Natural killer cell (primary cell): ENCODE data around the gene ZNF519. TPM values are rescaled to one million over a fixed set of nuclear protein-coding genes. Genes with fewer than 3 reads are reported as not detected.
"Not testable (repeated sequence)": the region's sequence is repeated elsewhere in the genome, so short reads cannot be mapped to it uniquely, and the experiment has no call there.

Source experiments
- ATAC-seq, 3 donors: fragments of 150-1000 bp in 2 of 3; fragments of 200-7000 bp in 1 of 3; cut with Tn5 transposase; 1 replicate in 1 of 3; 2 replicates in 2 of 3; pipeline ENCODE4 v1.10.0; 2021; ENCODE audit warnings: mild to moderate bottlenecking in 2 of 3, moderate library complexity in 2 of 3
- DNase-seq, 2 donors: peaks; one replicate each; pipeline versions ENCODE4 v3.0.0 to v3.0.0-alpha.2; 2013 to 2021; ENCODE audit warnings: mixed read lengths in 1 of 2
- H3K27ac ChIP-seq: one replicate; pipeline ENCODE4 v1.5.1; 2013; ENCODE audit warnings: mild to moderate bottlenecking, low read length
- H3K27me3 ChIP-seq: one replicate; pipeline ENCODE4 v1.6.1; 2013; ENCODE audit warnings: low read length; ENCODE audit not compliant: control insufficient read depth, insufficient read depth
- H3K36me3 ChIP-seq: one replicate; pipeline ENCODE4 v1.6.1; 2013; ENCODE audit warnings: low read length; ENCODE audit not compliant: control insufficient read depth, insufficient read depth
- H3K4me1 ChIP-seq: one replicate; pipeline ENCODE4 v1.6.1; 2013; ENCODE audit warnings: low read length; ENCODE audit not compliant: control insufficient read depth, insufficient read depth
- H3K4me3 ChIP-seq: one replicate; pipeline ENCODE4 v1.5.1; 2013; ENCODE audit warnings: low read length
- H3K9me3 ChIP-seq: one replicate; pipeline ENCODE4 v1.6.1; 2013; ENCODE audit warnings: low read length; ENCODE audit not compliant: control insufficient read depth, insufficient read depth
- H3K27ac Mint-ChIP-seq, 2 donors: one replicate each; pipeline ENCODE4 v1.8.0; 2022; ENCODE audit warnings: mild to moderate bottlenecking in 2 of 2, mixed read lengths in 2 of 2, moderate library complexity in 1 of 2
- H3K27me3 Mint-ChIP-seq, 2 donors: one replicate each; pipeline ENCODE4 v1.8.0; 2022; ENCODE audit warnings: low read depth in 2 of 2, mixed read lengths in 2 of 2
- H3K36me3 Mint-ChIP-seq: one replicate; pipeline ENCODE4 v1.8.0; 2022; ENCODE audit warnings: mixed read lengths
- H3K4me1 Mint-ChIP-seq, 2 donors: one replicate each; pipeline ENCODE4 v1.8.0; 2022; ENCODE audit warnings: mixed read lengths in 2 of 2
- H3K4me3 Mint-ChIP-seq: one replicate; pipeline ENCODE4 v1.8.0; 2022; ENCODE audit warnings: mild to moderate bottlenecking, moderate library complexity, mixed read lengths
- H3K9me3 Mint-ChIP-seq, 2 donors: one replicate each; pipeline ENCODE4 v1.8.0; 2022; ENCODE audit warnings: mixed read lengths in 2 of 2
- CTCF ChIP-seq: fragments of 200-600 bp; IDR thresholded peaks from one replicate; pipeline ENCODE4 v1.8.0; 2022; ENCODE audit warnings: antibody characterized with exemption
- WGBS: methylation state at CpG from one replicate; pipeline ENCODE4 v1.1.7; 2013; ENCODE audit warnings: missing lambda C conversion rate; ENCODE audit not compliant: insufficient coverage; 5-methylcytosine and 5-hydroxymethylcytosine counted together
- intact Hi-C: fragments of 100-400 bp; cut with micrococcal nuclease; formaldehyde crosslinking; loops from one replicate; pipeline ENCODE4 v1.14.2; 2022
- total RNA-seq, 4 donors: library from RNA; stranded (reverse); fragments of 120-200 nt in 1 of 4; gene quantifications; one replicate each; pipeline versions ENCODE4 v1.2.3 to v1.2.4, GENCODE V29; 2013 to 2022

The ZNF519 gene
- total RNA-seq = 10 to 100 TPM in 1 of 3 donors, 1 to 10 TPM in 2; 7.7 to 11.4 (median 9.8) TPM
- 11.3 TPM for total RNA-seq (2013)

DNA sequence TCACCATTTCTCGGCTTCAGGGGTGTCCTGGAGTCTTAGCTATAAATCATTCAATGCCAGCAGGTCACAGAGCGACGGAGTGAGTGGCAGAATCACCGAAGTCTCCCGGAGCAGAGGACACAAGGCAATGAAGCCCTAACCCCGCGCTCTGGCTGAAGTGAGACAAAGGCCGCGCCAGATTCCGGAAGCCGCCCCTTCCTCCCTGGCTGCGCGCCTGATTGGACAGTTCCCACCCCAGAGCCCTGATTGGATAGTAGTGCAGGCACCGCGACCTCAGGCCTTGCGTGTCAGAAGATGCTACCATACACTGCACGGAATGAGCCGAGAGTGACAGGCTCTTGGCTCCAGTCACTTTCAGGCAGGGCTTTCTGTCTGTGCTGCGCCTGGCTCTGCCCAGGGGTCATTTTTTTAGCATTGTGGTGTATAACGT is at the start of gene ZNF519:
ZNF519 (minus strand) TSS at position 165 of the 430 bp plus-strand sequence; CDS start at position 7, 158 bp downstream.
- H3K4me1 ChIP-seq, H3K27me3 Mint-ChIP-seq, H3K36me3 Mint-ChIP-seq, intact Hi-C loops, H3K9me3 ChIP-seq, H3K27me3 ChIP-seq, H3K36me3 ChIP-seq, H3K9me3 Mint-ChIP-seq, H3K27ac ChIP-seq: not testable (repeated sequence)
- ATAC-seq (peak; percentile 99 to 100 (median 100)), DNase-seq (peak; percentile 87 to 95)
- H3K4me1 Mint-ChIP-seq = peaks cover 0 to 12% of the 10 kb centered on the region in 2 donors
- peak within 1 kb of the TSS; percentile 75 to 84 for H3K27ac Mint-ChIP-seq
- under 1% methylated on average over 18 of the region's 20 CpGs for WGBS
- peak within 1 kb of the TSS; percentile 91 for H3K4me3 Mint-ChIP-seq
- peak within 1 kb of the TSS; percentile 57 for H3K4me3 ChIP-seq

GRCh38 chr18:14179306-14179705 is 47.1 kb upstream of the ZNF519 start:
- intact Hi-C loops = no loop called here
- peak overlapping the region; percentile 29 to 90 for H3K27ac Mint-ChIP-seq
- peak overlapping the region; percentile 48 for H3K4me3 ChIP-seq

DNA sequence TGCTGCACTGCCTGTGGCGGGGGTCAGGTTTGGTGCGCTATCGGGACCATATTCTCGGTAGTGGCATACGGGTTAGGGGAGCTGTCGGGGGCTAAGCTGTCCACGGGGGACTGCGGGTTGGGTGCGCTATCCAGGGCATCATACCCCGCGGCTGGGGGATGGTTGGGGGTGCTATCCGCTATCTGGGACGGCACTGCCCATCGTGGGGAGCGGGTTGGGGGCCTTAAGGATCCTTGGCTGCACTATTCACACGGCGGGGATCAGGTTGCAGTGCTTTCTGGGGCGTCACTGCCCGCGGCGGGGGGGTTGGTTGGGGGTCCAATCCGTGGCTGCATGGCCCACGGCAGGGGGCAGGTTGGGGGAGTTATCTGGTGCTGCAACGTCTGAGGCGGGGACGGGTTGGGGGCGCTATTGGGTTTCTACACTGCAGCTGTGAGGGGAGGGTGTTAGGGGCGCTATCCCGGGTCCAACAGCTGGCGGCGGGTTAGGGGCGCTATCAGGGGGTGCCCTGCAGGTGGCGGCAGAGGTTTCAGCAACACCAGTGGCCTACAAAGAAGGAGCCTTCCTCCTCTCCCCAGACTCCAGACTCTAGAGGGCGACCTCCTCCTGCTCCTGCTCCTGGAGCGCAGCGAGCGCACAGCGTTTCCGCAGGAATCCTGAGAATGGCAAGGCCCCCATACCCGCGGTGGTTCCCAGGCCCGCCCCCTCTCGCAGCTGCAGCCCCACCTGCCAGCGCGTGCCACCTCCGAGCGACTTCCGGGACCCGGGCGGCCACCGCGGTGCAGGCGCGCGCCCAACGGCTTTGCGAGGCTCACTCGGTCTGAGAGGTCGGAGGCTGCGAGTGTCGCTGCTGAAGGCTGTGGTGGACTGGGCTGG is 46.3 kb upstream of the ZNF519 start:
- peaks cover 7 to 11% of the 10 kb centered on the region in 2 donors for H3K4me1 Mint-ChIP-seq
- intact Hi-C loops, H3K36me3 ChIP-seq, H3K27me3 Mint-ChIP-seq, H3K27ac ChIP-seq, H3K27me3 ChIP-seq, H3K9me3 Mint-ChIP-seq, H3K9me3 ChIP-seq, H3K36me3 Mint-ChIP-seq: not testable (repeated sequence)
- peak overlapping the region; percentile 29 to 90 for H3K27ac Mint-ChIP-seq
- peak overlapping the region; percentile 48 for H3K4me3 ChIP-seq
- peak overlapping the region; percentile 93 for H3K4me3 Mint-ChIP-seq
- DNase-seq = peak; percentile 73 to 86
- peaks cover 14% of the 10 kb centered on the region for H3K4me1 ChIP-seq
- peak; percentile 83 to 87 (median 85) for ATAC-seq
- TF ChIP-seq CTCF = peak; percentile 62
- 40% methylated on average over 55 of the region's 61 CpGs for WGBS

More at GRCh38 chr18:14179306-14179705, 47.1 kb upstream of the ZNF519 start:
- Histone ChIP-seq H3K27ac (no peak overlapping the region), H3K36me3 (no peaks in the 10 kb centered on the region), H3K4me1 (peaks cover 14% of the 10 kb centered on the region), H3K9me3 (no peaks in the 10 kb centered on the region), H3K27me3 (no peaks in the 10 kb centered on the region)
- WGBS = 36% methylated on average over 23 of the region's 28 CpGs
- ATAC-seq (peak; percentile 28 to 37 (median 34)), DNase-seq (peak; percentile 19 to 45)
- Mint-ChIP-seq H3K36me3 (no peaks in the 10 kb centered on the region), H3K4me3 (peak overlapping the region; percentile 93), H3K9me3 (no peaks in the 10 kb centered on the region), H3K27me3 (no peaks in the 10 kb centered on the region), H3K4me1 (peaks cover 7 to 11% of the 10 kb centered on the region in 2 donors)
- TF ChIP-seq CTCF = no peak

GRCh38 chr18:14177540-14178320 is 45.5 kb upstream of the ZNF519 start:
- H3K4me3 ChIP-seq, H3K9me3 ChIP-seq, ATAC-seq, H3K27me3 ChIP-seq, H3K27ac Mint-ChIP-seq, H3K36me3 ChIP-seq, H3K9me3 Mint-ChIP-seq, intact Hi-C loops, H3K36me3 Mint-ChIP-seq, H3K27ac ChIP-seq, H3K27me3 Mint-ChIP-seq: not testable (repeated sequence)
- peaks cover 14% of the 10 kb centered on the region for H3K4me1 ChIP-seq
- DNase-seq = peak in 1 of 2 donors; percentile 15
- peak overlapping the region; percentile 4 for H3K4me3 Mint-ChIP-seq
- WGBS = 95% methylated on average over 38 of the region's 48 CpGs
- peaks cover 7 to 11% of the 10 kb centered on the region in 2 donors for H3K4me1 Mint-ChIP-seq

- WGBS = 89% methylated on average over 5 of the region's 6 CpGs
- H3K36me3 ChIP-seq, DNase-seq, H3K27ac ChIP-seq, H3K36me3 Mint-ChIP-seq, ATAC-seq, H3K27me3 ChIP-seq, H3K4me3 ChIP-seq, H3K9me3 Mint-ChIP-seq, H3K9me3 ChIP-seq, H3K4me3 Mint-ChIP-seq, H3K27me3 Mint-ChIP-seq, intact Hi-C loops: not testable (repeated sequence)
- peaks cover 7 to 11% of the 10 kb centered on the region in 2 donors for H3K4me1 Mint-ChIP-seq
- peaks cover 14% of the 10 kb centered on the region for H3K4me1 ChIP-seq
- H3K27ac Mint-ChIP-seq = peak overlapping the region in 1 of 2 donors; percentile 17
Measured at GRCh38 chr18:14175404-14175803, 43.2 kb upstream of the ZNF519 start.
